ENCODE measurements around the gene AMN1. TPM values are rescaled to one million over a fixed set of nuclear protein-coding genes. Genes with fewer than 3 reads are reported as not detected.

The AMN1 gene
- total and polyA plus RNA-seq, 2 of the 4 experiments (the other 2 are of a cell fraction): 3.4 to 5.2 TPM

DNA sequence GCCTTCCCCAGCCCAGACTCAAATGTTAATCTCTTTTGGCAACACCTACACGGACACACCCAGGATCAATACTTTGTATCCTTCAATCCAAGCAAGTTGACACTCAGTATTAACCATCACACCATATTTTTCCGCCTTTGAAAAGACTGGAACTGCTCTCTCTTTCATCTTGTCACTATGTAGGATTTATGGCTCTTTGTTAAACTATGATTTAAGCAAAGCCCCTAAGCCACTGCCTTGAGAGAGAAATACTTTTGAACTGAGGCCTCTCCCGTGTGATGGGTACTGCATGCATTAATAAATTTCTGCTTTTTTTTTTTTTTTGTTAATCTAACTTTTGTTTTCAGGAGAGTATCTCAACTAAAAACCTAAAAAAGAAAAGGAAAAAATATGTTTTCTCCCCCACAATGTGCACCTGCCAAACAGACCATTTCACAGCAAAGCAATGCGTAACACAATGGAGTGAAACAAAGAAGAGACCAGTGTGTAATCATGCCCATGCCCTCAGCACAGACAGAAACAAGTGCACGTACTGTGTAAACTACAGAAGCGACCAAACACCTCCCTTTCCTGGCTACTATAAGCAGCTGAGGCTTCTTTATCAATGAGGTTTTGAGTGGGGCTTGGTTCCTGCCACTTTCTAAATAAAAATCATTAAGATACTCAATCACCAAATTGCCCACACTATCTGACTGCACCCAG is 97.6 kb downstream of the AMN1 start:
- H4K91ac ChIP-seq (ENCODE audit: insufficient read depth, low read depth, low read length): no peak overlapping the region
- DNase-seq (no peak), ATAC-seq (ENCODE audit: low read depth) (no peak)
- H3K27ac ChIP-seq (ENCODE audit: insufficient read depth, low read length): no peak overlapping the region
- no peak overlapping the region for H3K56ac ChIP-seq (ENCODE audit: extremely low read depth, insufficient read depth, low read length)
- ChIA-PET POLR2A (ENCODE audit: unreplicated experiment) (no interaction called here), CTCF (interaction anchor here (0.7 kb wide), 1 partner anchor 178 kb away, joined by 4 read pairs; no protein-coding TSS in a partner anchor)
- H3K9me1 ChIP-seq (ENCODE audit: insufficient read depth, low read length): no peaks in the 10 kb centered on the region
- H2BK15ac ChIP-seq (ENCODE audit: low read depth, low read length): no peak overlapping the region
- no peak overlapping the region for H2BK20ac ChIP-seq (ENCODE audit: low read depth, low read length)
- H4K20me1 ChIP-seq (ENCODE audit: insufficient read depth, low read length): no peaks in the 10 kb centered on the region
- no peaks in the 10 kb centered on the region for H3K36me3 ChIP-seq (ENCODE audit: control insufficient read depth, insufficient read depth, low read length)
- H3K23ac ChIP-seq (ENCODE audit: low read depth, low read length): no peak overlapping the region
- H2BK5ac ChIP-seq (ENCODE audit: low read depth, low read length, poor library complexity, severe bottlenecking): no peak overlapping the region
- in situ Hi-C loops (cut with MboI; ENCODE audit: low sequenced_read_pairs) (loop anchor here (10.0 kb wide), 1 partner anchor 366 kb away; no protein-coding TSS in a partner anchor), intact Hi-C loops (cut with micrococcal nuclease) (no loop called here), dilution Hi-C loops (cut with HindIII; ENCODE audit: low sequenced_read_pairs, unreplicated experiment) (no loop called here)
- TF ChIP-seq SMC3 (IDR thresholded peaks at IDR 0.05; ENCODE audit: low read depth, low read length) (no peak), FOS (IDR thresholded peaks at IDR 0.05; ENCODE audit: low read depth, low read length) (no peak), MAFK (IDR thresholded peaks at IDR 0.05; ENCODE audit: low read depth, low read length) (no peak), BHLHE40 (IDR thresholded peaks at IDR 0.05; ENCODE audit: low read depth, low read length) (no peak), MXI1 (IDR thresholded peaks at IDR 0.05; ENCODE audit: borderline replicate concordance, low read depth, low read length) (no peak), CHD1 (IDR thresholded peaks at IDR 0.05; ENCODE audit: low read depth, low read length) (no peak), CEBPB (IDR thresholded peaks at IDR 0.05; ENCODE audit: low read depth, low read length) (no peak)
- TF ChIP-seq, protein P1, sequence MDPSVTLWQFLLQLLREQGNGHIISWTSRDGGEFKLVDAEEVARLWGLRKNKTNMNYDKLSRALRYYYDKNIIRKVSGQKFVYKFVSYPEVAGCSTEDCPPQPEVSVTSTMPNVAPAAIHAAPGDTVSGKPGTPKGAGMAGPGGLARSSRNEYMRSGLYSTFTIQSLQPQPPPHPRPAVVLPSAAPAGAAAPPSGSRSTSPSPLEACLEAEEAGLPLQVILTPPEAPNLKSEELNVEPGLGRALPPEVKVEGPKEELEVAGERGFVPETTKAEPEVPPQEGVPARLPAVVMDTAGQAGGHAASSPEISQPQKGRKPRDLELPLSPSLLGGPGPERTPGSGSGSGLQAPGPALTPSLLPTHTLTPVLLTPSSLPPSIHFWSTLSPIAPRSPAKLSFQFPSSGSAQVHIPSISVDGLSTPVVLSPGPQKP (IDR thresholded peaks at IDR 0.05; ENCODE audit: borderline replicate concordance, low read depth, low read length): no peak
- TF ChIP-seq, protein P2, sequence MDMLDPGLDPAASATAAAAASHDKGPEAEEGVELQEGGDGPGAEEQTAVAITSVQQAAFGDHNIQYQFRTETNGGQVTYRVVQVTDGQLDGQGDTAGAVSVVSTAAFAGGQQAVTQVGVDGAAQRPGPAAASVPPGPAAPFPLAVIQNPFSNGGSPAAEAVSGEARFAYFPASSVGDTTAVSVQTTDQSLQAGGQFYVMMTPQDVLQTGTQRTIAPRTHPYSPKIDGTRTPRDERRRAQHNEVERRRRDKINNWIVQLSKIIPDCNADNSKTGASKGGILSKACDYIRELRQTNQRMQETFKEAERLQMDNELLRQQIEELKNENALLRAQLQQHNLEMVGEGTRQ (IDR thresholded peaks at IDR 0.05; ENCODE audit: low read depth, low read length): no peak
- H3K4ac ChIP-seq (ENCODE audit: low read depth, low read length): no peak overlapping the region
- no peak overlapping the region for H4K5ac ChIP-seq (ENCODE audit: low read depth, low read length)
- H3K79me1 ChIP-seq (ENCODE audit: low read depth in 1 of 2, low read length in 2 of 2): no peaks in the 10 kb centered on the region
- no peak overlapping the region for H3K4me2 ChIP-seq (ENCODE audit: low read depth, low read length)
- H3K18ac ChIP-seq (ENCODE audit: low read depth, low read length): no peak overlapping the region
- no peak overlapping the region for H3K14ac ChIP-seq (replicated peaks; ENCODE audit: low read depth, low read length)
- H2BK120ac ChIP-seq (ENCODE audit: low read depth, low read length): no peak overlapping the region
- H2AFZ ChIP-seq (replicated peaks; ENCODE audit: low read length, poor library complexity): no peak overlapping the region
- no peaks in the 10 kb centered on the region for H3K9me3 ChIP-seq (ENCODE audit: control insufficient read depth, insufficient read depth, low read length)
- no peak overlapping the region for H2AK9ac ChIP-seq (replicated peaks; ENCODE audit: low read depth, low read length, poor library complexity)
- H3K4me1 ChIP-seq (ENCODE audit: control insufficient read depth, insufficient read depth, low read length): no peaks in the 10 kb centered on the region; the same call in 1 of the 2 replicates
- no peak overlapping the region for H3K4me3 ChIP-seq (ENCODE audit: insufficient read depth, low read depth, low read length)
- H3K9ac ChIP-seq (ENCODE audit: low read depth, low read length): no peak overlapping the region
- no peak overlapping the region for H2AK5ac ChIP-seq (ENCODE audit: low read depth, low read length)
- WGBS, 2 experiments (ENCODE audit: extremely low coverage in 2 of 2, insufficient read length in 1 of 2): no CpG with 5 or more reads among the region's 6 CpGs
- no TSS peak for BruUV-seq (replicated peaks)
- no peaks in the 10 kb centered on the region; the same call in 1 of the 2 replicates for H3K27me3 ChIP-seq (ENCODE audit: control insufficient read depth, insufficient read depth, low read length)
- H4K8ac ChIP-seq (ENCODE audit: low read depth in 2 of 2, low read length in 2 of 2): no peak overlapping the region
